Measurements from ENCODE around the gene DNAI7. TPM values are rescaled to one million over a fixed set of nuclear protein-coding genes. Genes with fewer than 3 reads are reported as not detected.
A peak's percentile ranks its signal among the peaks of the same experiment; 100 is the strongest.

The DNAI7 gene
- total RNA-seq, 1 donor from 2014 or later = not detected

DNA sequence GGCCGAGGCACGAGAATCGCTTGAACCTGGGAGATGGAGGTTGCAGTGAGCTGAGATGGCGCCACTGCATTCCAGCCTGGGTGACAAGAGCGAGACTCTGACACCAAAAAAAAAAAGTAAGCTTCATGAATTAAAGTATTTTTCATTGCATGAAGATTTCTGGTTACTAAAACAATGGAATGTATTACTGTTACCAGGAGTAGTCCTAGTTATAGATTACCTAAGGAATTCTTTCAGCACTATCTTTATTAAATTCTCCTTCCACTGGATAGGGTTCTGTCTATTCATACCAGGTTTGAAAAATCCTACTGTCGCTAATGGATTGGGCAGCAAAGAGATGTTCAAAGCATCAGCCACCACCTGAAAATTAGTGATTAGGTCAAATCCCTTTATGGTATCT, 12.5 kb upstream of the DNAI7 start:
- TF ChIP-seq, protein P1, sequence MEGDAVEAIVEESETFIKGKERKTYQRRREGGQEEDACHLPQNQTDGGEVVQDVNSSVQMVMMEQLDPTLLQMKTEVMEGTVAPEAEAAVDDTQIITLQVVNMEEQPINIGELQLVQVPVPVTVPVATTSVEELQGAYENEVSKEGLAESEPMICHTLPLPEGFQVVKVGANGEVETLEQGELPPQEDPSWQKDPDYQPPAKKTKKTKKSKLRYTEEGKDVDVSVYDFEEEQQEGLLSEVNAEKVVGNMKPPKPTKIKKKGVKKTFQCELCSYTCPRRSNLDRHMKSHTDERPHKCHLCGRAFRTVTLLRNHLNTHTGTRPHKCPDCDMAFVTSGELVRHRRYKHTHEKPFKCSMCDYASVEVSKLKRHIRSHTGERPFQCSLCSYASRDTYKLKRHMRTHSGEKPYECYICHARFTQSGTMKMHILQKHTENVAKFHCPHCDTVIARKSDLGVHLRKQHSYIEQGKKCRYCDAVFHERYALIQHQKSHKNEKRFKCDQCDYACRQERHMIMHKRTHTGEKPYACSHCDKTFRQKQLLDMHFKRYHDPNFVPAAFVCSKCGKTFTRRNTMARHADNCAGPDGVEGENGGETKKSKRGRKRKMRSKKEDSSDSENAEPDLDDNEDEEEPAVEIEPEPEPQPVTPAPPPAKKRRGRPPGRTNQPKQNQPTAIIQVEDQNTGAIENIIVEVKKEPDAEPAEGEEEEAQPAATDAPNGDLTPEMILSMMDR (IDR thresholded peaks at IDR 0.05) = no peak
- no peaks in the 10 kb centered on the region for H3K27me3 Mint-ChIP-seq (ENCODE audit: low read depth)
- H3K4me3 Mint-ChIP-seq (ENCODE audit: unreplicated experiment) = no peak overlapping the region
- no peaks in the 10 kb centered on the region for H3K9me3 Mint-ChIP-seq (ENCODE audit: low read depth)
- no peak for DNase-seq (ENCODE audit: low spot score)
- no peak overlapping the region for H3K27ac Mint-ChIP-seq (ENCODE audit: unreplicated experiment)
- H3K36me3 Mint-ChIP-seq (ENCODE audit: low read depth) = peaks cover 12% of the 10 kb centered on the region
- peaks cover 12% of the 10 kb centered on the region for H3K4me1 Mint-ChIP-seq (ENCODE audit: low read depth)

DNA sequence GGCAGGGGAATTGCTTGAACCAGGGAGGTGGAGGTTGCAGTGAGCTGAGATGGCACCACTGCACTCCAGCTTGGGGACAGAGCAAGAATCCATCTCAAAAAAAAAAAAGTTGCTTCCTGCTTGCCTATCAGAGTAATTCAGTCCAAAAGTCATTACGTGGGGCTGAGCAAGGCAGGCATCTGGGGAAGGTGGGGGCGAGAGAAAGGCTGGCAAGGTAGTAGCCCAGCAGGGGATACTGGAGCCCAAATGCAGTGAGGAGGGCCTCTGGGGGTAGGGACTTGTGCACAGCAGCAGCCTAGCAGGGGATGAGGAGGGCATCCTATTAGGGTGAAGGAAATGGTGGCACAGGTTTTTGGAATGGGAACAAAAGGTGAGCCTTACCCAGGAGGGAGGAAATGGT, 7.2 kb upstream of the DNAI7 start:
- Mint-ChIP-seq H3K36me3 (ENCODE audit: low read depth) (peaks cover 9% of the 10 kb centered on the region), H3K4me1 (ENCODE audit: low read depth) (peaks cover 27% of the 10 kb centered on the region), H3K9me3 (ENCODE audit: low read depth) (no peaks in the 10 kb centered on the region), H3K27ac (ENCODE audit: unreplicated experiment) (no peak overlapping the region), H3K4me3 (ENCODE audit: unreplicated experiment) (no peak overlapping the region), H3K27me3 (ENCODE audit: low read depth) (no peaks in the 10 kb centered on the region)
- no peak for DNase-seq (ENCODE audit: low spot score)
- TF ChIP-seq, protein P1 (IDR thresholded peaks at IDR 0.05) = no peak

DNA sequence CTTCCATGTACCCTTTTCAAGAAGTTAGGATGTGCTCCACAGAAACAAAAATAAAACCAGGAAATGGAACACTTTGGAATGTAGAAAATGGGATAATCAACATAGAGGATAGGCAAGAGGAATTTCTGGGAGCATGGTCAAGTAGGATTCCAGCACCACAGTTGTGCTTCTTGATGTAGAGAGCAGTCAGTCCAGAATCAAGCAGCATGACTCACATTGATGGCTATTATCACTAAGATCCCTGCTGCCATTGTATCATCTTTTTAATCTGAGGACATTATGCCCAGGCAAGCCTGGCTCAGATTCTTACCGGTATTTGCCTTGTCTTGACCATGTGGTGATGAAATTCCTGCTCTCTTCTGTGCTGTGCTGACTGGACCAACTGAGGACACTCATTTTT, 5.7 kb upstream of the DNAI7 start:
- no peaks in the 10 kb centered on the region for H3K27me3 Mint-ChIP-seq (ENCODE audit: low read depth)
- no peaks in the 10 kb centered on the region for H3K9me3 Mint-ChIP-seq (ENCODE audit: low read depth)
- TF ChIP-seq, protein P1 (IDR thresholded peaks at IDR 0.05) = no peak
- peaks cover 25% of the 10 kb centered on the region for H3K4me1 Mint-ChIP-seq (ENCODE audit: low read depth)
- H3K4me3 Mint-ChIP-seq (ENCODE audit: unreplicated experiment) = no peak overlapping the region
- DNase-seq (ENCODE audit: low spot score) = no peak
- H3K27ac Mint-ChIP-seq (ENCODE audit: unreplicated experiment) = peak overlapping the region; percentile 23
- peaks cover 7% of the 10 kb centered on the region for H3K36me3 Mint-ChIP-seq (ENCODE audit: low read depth)

DNA sequence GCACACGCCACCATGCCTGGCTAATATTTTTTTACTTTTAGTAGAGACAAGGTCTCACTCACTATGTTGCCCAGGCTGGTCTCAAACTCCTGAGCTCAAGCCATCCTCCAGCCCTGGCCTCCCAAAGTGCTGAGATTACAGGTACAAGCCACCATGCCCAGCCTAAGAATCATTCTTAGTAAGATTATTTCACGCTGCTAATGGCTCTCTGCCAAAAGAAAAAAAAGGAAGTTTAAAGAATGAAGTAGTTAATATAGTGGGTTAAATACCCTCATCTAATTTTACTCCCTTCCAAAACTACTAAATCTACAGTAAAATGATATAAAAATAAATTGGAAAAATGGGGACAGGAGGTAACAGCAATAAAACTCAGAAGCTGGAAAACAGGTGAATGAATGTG, 2.6 kb upstream of the DNAI7 start:
- H3K36me3 Mint-ChIP-seq (ENCODE audit: low read depth) = peaks cover 3% of the 10 kb centered on the region

DNA sequence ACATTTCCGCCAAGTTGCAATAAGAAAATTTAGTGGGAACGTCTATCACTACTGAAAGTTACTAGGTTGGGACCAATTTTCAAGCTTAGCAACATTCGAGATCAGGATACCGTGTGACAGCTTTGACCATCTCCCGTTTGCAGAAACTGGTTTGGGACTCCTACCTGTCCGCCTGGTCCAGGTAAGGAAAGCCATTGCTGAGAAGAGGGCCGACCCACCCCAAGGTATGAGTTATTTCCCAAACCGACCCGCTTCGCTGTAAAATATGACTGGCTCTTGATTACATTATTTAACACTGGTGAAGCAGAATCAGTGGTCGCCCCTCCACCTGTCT, 271 bp downstream of the DNAI7 start:
- H3K4me3 Mint-ChIP-seq (ENCODE audit: unreplicated experiment) = peak overlapping the region; percentile 94
- peak overlapping the region; percentile 97 for H3K27ac Mint-ChIP-seq (ENCODE audit: unreplicated experiment)
- peaks cover 20% of the 10 kb centered on the region for H3K4me1 Mint-ChIP-seq (ENCODE audit: low read depth)
- H3K9me3 Mint-ChIP-seq (ENCODE audit: low read depth) = no peaks in the 10 kb centered on the region
- TF ChIP-seq, protein P1 (IDR thresholded peaks at IDR 0.05) = no peak
- no peak for DNase-seq (ENCODE audit: low spot score)
- H3K27me3 Mint-ChIP-seq (ENCODE audit: low read depth) = no peaks in the 10 kb centered on the region
- H3K36me3 Mint-ChIP-seq (ENCODE audit: low read depth) = no peaks in the 10 kb centered on the region

More for the DNA sequence above, 2.6 kb upstream of the DNAI7 start:
- Mint-ChIP-seq H3K4me3 (ENCODE audit: unreplicated experiment) (no peak overlapping the region), H3K4me1 (ENCODE audit: low read depth) (peaks cover 34% of the 10 kb centered on the region), H3K9me3 (ENCODE audit: low read depth) (no peaks in the 10 kb centered on the region), H3K27ac (ENCODE audit: unreplicated experiment) (no peak overlapping the region), H3K27me3 (ENCODE audit: low read depth) (no peaks in the 10 kb centered on the region)
- TF ChIP-seq, protein P1 (IDR thresholded peaks at IDR 0.05) = no peak
- DNase-seq (ENCODE audit: low spot score) = no peak
